ENCODE data around the gene FGD6. TPM values are rescaled to one million over a fixed set of nuclear protein-coding genes. Genes with fewer than 3 reads are reported as not detected.

FGD6 gene
- total RNA-seq, 2 experiments from 2014 or later: 5.6 to 7.8 TPM

DNA sequence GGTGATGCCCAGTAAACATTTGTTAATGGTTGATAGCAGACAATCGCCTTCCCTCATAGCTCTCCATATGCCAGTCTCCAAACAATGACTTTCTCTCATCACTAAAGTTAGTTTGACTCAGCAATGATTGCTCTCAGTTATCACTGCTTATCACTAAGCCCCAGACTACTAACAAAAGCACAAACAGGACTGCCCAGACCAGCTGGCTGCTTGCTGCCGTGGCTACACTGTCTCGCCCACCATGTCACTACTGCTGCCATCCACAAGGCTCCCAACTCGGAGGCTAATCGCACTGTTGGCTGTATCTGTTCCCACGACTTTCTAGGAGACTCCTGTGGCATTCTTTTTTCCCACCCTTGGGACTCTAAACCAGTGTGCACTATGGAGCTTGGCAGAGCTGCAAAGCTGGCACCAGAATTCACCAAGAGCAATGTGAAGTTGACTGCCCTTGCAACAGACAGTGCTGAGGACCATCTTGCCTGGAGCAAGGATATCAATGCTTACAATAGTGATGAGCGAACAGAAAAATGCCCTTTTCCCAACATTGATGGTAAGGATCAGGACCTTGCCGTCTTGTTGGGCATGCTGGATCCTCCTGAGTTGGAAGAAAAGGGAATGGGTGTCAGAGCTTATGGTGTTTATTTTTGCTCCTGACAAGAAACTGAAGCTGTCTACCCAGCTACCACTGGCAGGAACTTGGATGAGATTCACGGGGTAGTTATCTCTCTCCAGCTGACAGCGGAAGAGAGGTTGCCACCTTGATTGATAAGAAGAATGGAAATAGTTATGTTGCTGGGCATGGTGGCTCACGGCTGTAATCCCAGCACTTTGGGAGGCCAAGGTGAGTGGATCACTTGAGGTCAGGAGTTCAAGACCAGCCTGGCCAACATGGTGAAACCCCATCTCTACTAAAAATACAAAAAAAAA, 116.7 kb downstream of the FGD6 start:
- Histone ChIP-seq H3K4me3 (ENCODE audit: low read depth, low read length, poor library complexity, severe bottlenecking) (no peak overlapping the region), H3K4me1 (ENCODE audit: insufficient read depth, low read length, poor library complexity, severe bottlenecking) (peaks cover 16% of the 10 kb centered on the region), H2AFZ (ENCODE audit: low read length) (no peak overlapping the region), H3K27ac (ENCODE audit: low read depth, low read length, poor library complexity, severe bottlenecking) (no peak overlapping the region), H4K20me1 (ENCODE audit: insufficient read depth, low read length) (no peaks in the 10 kb centered on the region), H3K4me2 (ENCODE audit: low read length) (no peak overlapping the region), H3K79me2 (ENCODE audit: insufficient read depth, low read depth, low read length) (no peaks in the 10 kb centered on the region), H3K9me3 (ENCODE audit: low read length) (no peaks in the 10 kb centered on the region), H3K36me3 (ENCODE audit: insufficient read depth, low read length) (peaks cover 5% of the 10 kb centered on the region; the same call in 1 of the 2 replicates), H3K9me2 (ENCODE audit: insufficient read depth, low read length) (no peaks in the 10 kb centered on the region)
- TF ChIP-seq, protein P1, sequence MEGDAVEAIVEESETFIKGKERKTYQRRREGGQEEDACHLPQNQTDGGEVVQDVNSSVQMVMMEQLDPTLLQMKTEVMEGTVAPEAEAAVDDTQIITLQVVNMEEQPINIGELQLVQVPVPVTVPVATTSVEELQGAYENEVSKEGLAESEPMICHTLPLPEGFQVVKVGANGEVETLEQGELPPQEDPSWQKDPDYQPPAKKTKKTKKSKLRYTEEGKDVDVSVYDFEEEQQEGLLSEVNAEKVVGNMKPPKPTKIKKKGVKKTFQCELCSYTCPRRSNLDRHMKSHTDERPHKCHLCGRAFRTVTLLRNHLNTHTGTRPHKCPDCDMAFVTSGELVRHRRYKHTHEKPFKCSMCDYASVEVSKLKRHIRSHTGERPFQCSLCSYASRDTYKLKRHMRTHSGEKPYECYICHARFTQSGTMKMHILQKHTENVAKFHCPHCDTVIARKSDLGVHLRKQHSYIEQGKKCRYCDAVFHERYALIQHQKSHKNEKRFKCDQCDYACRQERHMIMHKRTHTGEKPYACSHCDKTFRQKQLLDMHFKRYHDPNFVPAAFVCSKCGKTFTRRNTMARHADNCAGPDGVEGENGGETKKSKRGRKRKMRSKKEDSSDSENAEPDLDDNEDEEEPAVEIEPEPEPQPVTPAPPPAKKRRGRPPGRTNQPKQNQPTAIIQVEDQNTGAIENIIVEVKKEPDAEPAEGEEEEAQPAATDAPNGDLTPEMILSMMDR (conservative IDR thresholded peaks at IDR 0.05; ENCODE audit: low read length): no peak
- no peak for TF ChIP-seq EZH2phosphoT487 (IDR thresholded peaks at IDR 0.05; ENCODE audit: borderline replicate concordance, low read depth, low read length)
- DNase-seq (ENCODE audit: low spot score): no peak
- POLR2A ChIA-PET: interaction anchor here (0.5 to 0.6 kb wide), 4 partner anchors 19 to 604 kb away, joined by 3 read pairs; no protein-coding TSS in a partner anchor
- CTCF ChIA-PET (ENCODE audit: unreplicated experiment): interaction anchor here (0.6 kb wide), 1 partner anchor 419 kb away, joined by 3 read pairs; no protein-coding TSS in a partner anchor
- intact Hi-C loops (cut with micrococcal nuclease; ENCODE audit: unreplicated experiment): no loop called here
- BruUV-seq (replicated peaks): no TSS peak

DNA sequence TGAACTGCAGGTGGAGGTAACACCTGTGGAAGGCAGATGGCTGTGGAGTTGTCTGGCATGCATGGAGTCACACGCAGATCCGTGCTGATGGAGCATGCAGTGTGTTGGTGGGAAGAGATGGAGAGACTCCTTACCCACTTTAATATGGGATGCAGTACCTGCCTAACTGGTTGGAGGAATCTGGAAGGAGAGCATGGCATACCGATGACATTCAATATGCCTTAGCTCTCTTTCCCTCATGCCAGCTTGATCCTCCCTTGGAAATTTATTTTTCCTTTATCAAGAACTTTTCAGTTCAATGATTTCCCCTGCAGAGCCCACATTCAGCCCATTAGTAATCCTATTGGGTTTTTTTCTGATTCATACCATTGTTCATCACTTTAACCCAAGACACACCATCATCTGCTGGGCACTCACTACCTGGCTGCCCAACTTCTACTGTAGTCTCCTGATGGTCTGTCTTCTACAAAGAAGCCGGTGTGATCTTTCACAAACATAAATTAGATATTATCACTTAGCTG, 117.9 kb downstream of the FGD6 start:
- H3K27ac ChIP-seq (ENCODE audit: low read depth, low read length, poor library complexity, severe bottlenecking): no peak overlapping the region
- BruUV-seq (replicated peaks): no TSS peak
- H3K4me3 ChIP-seq (ENCODE audit: low read depth, low read length, poor library complexity, severe bottlenecking): no peak overlapping the region
- H3K9me3 ChIP-seq (ENCODE audit: low read length): no peaks in the 10 kb centered on the region
- H4K20me1 ChIP-seq (ENCODE audit: insufficient read depth, low read length): no peaks in the 10 kb centered on the region
- no peak for TF ChIP-seq EZH2phosphoT487 (IDR thresholded peaks at IDR 0.05; ENCODE audit: borderline replicate concordance, low read depth, low read length)
- TF ChIP-seq, protein P1 (conservative IDR thresholded peaks at IDR 0.05; ENCODE audit: low read length): no peak
- H3K9me2 ChIP-seq (ENCODE audit: insufficient read depth, low read length): no peaks in the 10 kb centered on the region
- H3K4me1 ChIP-seq (ENCODE audit: insufficient read depth, low read length, poor library complexity, severe bottlenecking): peaks cover 16% of the 10 kb centered on the region
- H2AFZ ChIP-seq (ENCODE audit: low read length): no peak overlapping the region
- POLR2A ChIA-PET: no interaction called here
- CTCF ChIA-PET (ENCODE audit: unreplicated experiment): no interaction called here
- intact Hi-C loops (cut with micrococcal nuclease; ENCODE audit: unreplicated experiment): no loop called here
- H3K36me3 ChIP-seq (ENCODE audit: insufficient read depth, low read length): peaks cover 5% of the 10 kb centered on the region; the same call in 1 of the 2 replicates
- H3K4me2 ChIP-seq (ENCODE audit: low read length): no peak overlapping the region
- H3K79me2 ChIP-seq (ENCODE audit: insufficient read depth, low read depth, low read length): no peaks in the 10 kb centered on the region
- DNase-seq (ENCODE audit: low spot score): no peak
